ENCODE data around the gene ANO7.

Gene ANO7

GRCh38 chr2:241157841-241158545 lies 30.5 kb upstream of the ANO7 start:
- no peak for DNase-seq

DNA sequence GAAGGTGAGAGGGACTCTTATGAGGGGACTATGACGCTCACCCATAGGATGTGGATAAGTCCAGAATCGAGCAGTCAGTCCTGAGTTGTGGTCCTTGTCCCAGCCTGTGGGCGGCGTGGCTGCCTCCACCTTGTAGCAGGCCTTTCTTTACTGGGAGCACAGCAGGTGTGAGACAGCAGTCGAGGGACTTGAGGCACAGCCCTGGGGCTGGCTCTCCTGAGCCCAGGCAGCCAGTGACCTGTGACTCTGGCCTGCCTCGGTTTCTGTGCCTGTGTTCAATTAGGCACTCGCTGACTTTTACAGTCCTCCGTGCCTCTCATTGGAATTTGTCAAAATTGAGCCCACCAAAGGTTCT lies 30.0 kb upstream of the ANO7 start:
- DNase-seq, result no peak

- no peak for DNase-seq
Observed at GRCh38 chr2:241159116-241159515, 29.4 kb upstream of the ANO7 start.

DNA sequence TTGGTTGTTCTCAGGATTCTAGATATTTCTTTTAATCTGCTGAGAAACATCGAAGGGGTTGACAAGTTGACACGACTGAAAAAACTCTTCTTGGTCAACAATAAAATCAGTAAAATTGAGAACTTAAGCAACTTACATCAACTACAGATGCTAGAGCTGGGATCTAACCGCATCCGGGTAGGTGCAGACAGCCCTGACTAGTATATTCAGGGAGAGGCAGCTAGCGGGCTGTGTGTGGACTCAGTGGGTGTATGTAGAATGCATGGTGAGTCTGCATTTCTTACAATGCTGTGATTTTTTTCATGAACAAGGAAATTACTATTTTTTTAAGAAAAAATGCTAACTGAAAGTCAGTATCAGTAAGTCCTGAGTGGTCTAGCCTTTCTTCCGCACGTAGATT lies 28.2 kb upstream of the ANO7 start:
- DNase-seq, result no peak

- no peak for DNase-seq
Observed at GRCh38 chr2:241161646-241162281, 26.7 kb upstream of the ANO7 start.

DNA sequence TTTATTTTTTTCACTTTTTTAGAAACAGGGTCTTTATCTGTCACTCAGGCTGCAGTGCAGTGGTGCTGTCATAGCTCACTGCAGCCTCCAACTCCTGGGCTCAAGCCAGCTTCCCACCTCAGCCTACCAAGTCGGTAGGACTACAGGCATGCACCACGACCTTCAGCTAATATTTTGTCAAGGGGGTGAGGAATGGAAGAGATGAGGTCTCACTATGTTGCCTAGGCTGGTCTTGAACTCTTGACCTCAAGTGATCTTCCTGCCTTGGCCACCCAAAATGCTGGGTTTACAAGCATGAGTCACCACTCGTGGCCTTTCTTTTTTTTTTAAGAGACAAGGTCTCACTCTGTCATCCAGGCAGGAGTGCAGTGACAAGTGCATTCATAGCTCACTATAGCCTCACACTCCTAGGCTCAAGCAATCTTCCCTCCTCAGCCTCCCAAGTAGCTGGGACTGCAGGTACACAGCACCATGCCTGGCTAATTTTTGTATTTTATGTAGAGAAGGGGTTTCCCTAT lies 24.8 kb upstream of the ANO7 start:
- DNase-seq, result no peak

DNA sequence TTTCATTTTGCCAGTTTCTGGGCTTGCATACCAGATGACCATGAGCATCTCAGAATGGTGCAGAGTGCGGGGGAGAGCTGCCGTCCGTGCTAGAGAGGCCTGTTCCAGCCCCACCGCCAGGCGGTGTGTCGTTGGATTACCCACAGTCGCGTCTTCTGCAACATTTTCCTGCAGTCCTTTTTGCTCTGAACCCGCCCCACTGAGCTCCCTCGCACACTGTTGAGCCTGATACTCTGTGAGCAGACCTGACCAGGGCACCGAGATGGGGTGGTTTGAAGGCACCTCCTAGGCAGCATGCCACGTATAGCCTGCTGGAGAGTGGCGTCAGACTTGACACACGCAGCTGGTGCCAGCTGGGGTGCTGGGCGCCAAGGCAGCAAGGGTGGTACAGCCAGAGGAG lies 20.1 kb upstream of the ANO7 start:
- no peak for DNase-seq

GRCh38 chr2:241173557-241173956 lies 14.9 kb upstream of the ANO7 start:
- no peak for DNase-seq

DNA sequence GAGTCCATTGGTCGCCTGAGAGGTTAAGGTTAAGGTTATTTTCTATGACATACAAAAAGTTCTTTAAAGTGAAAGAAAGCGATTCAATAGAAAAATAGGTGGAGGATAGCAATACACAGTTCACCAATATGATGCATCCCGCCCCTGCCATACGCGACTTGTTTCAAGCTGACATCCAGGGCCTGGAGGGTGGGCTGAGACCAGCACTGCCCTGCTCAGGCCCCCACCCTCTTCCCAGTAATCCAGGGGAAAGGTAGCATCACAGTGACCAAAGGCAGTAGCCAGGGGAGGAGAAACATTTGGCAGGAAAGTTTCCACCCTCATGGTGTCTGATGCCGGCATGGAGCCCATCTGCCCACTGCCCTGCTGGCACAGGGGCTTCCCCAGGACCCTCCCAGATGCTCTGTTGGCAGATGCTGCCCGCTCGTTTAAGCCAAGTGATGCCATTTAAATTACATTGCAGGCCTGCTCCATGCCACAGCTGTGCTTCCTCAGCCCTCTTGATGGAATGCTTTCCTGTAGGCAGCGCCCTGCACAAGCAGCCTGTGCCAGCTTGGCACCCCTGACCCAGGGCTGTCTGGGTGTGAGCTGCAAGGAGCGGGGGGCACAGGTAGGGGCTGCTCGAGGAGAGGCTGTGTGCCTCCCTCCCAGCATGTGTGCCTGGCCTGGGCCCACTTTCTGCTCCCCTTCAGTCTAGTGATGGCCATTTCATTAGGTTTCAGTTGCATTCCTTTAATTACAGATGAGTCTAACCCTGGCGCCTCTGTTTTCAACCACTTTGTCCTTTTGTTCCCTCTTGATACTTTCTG lies 10.7 kb upstream of the ANO7 start:
- no peak for DNase-seq

- DNase-seq, result no peak
Observed at GRCh38 chr2:241178961-241179360, 9.5 kb upstream of the ANO7 start.

DNA sequence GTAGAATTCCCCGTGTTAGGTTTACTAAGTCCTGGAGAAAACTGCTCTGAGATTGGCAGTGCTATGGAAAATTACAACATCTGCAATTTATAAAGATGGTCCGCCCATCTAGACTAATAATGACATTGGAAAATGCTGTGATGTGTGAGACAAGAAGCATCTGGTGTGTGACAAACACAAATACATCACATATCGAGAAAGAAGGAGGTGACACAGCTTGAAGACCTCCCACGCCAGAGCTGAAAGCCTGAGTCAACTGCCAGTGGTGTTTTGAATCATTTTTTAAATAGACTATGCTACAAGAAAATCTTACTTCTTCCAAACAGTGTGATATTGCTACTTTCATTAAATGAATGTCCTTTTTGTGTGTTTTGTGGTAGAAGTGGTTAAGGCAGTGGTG lies 8.6 kb upstream of the ANO7 start:
- DNase-seq, result no peak

- no peak for DNase-seq
Observed at GRCh38 chr2:241180495-241180894, 8.0 kb upstream of the ANO7 start.

- no peak for DNase-seq
Observed at GRCh38 chr2:241182126-241182525, 6.4 kb upstream of the ANO7 start.

GRCh38 chr2:241182531-241183133 lies 5.8 kb upstream of the ANO7 start:
- DNase-seq, result no peak

DNA sequence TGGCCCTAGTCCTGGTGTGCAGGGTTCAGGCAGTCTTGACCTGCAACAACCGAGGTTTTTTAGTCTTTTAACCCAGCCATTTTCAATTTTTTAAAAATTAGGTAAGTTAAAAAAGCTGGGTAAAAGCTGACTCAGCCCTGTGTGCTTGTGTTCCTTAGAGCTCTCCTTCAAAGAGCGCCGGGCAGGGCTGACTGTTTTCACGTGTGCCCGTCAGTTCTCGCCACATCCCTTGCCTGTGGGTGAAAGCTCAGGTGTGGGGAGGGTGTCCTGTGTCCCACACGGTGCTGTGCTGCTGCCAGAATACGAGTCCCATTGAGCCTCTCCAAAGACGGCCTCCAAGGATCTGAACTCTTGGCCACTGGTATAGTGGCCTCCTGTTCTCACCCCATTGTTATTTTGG lies 5.3 kb upstream of the ANO7 start:
- DNase-seq, result no peak

GRCh38 chr2:241184901-241185300 lies 3.6 kb upstream of the ANO7 start:
- no peak for DNase-seq

DNA sequence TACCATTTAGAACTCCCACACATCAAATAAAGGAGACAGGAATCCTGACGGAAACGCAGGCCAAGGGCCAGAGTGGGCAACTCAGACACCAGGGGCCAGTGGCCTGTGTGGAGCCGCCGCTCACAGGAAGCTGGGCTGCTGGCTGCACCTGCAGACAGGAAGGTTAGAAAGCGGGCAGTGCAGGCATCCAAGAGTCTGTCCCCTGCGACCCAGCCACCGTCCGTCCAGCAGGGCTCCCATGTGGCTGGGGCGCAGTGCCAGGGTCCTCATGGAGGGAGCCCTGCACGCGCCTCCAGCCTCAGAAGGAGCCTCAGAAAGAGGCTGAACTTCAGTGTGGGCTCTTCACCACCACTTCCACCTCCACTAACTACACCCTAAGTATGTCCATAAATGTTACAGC lies 2.5 kb upstream of the ANO7 start:
- no peak for DNase-seq

GRCh38 chr2:241187101-241187917 lies 1.2 kb upstream of the ANO7 start:
- DNase-seq, result no peak

DNA sequence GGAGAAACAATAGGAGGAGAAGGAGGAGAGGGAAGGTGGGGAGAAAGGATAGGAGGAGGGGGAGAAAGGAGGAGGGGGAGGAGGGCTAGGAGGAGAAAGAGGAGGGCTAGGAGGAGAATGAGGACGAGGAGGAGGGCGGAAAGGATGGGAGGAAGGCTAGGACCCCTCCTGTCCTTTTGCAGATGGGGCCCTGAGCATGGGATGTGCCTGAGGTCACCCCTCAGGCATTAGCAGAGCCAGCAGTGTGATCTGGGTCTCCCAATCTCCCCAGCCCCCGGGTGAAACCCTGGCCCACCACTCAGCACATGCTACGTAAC lies 601 bp upstream of the ANO7 start:
- DNase-seq, result no peak

DNA sequence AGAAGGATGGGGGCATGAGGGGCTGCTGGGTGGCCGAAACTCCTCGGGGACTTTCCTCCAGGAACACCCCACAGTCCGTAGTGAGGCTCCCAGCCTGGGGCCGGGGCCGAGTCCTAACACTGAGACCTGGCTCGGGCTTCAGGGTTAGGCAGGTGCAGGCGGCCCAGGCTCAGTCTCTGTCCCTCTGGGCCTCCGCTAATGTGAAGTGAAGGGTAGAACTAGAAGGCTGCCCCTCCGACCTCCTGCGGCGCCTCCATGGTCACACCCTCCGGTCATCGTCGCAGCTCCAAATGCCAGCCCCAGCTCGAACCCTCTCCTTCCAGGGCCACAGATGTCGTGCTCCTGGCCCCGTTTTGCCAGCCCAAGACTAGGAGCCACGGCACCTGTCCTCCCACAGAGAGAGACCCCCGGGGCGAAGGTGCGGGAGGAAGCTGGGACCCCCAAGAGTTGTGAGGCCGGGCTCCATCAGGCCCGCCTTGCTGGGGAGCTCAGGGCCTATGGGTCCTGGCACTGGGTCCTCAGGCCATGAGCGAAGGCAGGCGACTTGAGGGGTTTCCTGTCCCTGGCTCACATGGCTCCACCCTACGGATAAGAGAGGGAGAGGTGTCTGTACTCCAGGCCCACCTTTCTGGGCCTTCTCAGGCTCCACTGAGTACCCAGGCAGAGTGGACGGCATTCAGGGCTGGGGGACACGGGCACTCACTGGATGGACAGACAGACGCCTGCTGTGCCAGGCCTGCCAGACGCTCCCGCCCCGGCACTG lies 797 bp downstream of the ANO7 start:
- no peak for DNase-seq

DNA sequence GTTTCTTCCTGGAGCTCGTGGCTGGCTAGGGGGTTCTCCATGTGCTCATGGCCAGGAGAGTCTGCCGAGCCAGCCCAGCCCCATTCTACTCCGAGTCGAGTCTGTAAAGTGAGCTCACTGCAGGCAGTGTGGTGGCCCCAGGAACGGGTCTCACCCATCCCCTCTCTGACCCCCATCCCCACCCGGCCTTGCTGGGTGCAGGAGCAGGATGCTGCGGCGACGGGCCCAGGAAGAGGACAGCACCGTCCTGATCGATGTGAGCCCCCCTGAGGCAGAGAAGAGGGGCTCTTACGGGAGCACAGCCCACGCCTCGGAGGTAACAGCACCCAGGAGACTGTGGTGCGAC lies 1.4 kb downstream of the ANO7 start:
- DNase-seq, result no peak

GRCh38 chr2:241190291-241190981 lies 2.0 kb downstream of the ANO7 start:
- no peak for DNase-seq
